ENCODE results near the gene ARSI.
"Not testable (repeated sequence)": the region's sequence is repeated elsewhere in the genome, so short reads cannot be mapped to it uniquely, and the experiment has no call there.

- TF ChIP-seq, protein P1, sequence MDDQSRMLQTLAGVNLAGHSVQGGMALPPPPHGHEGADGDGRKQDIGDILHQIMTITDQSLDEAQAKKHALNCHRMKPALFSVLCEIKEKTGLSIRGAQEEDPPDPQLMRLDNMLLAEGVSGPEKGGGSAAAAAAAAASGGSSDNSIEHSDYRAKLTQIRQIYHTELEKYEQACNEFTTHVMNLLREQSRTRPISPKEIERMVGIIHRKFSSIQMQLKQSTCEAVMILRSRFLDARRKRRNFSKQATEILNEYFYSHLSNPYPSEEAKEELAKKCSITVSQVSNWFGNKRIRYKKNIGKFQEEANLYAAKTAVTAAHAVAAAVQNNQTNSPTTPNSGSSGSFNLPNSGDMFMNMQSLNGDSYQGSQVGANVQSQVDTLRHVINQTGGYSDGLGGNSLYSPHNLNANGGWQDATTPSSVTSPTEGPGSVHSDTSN (IDR thresholded peaks at IDR 0.05) = not testable (repeated sequence)
- TF ChIP-seq ESRRA (IDR thresholded peaks at IDR 0.05; ENCODE audit: borderline replicate concordance, low read length); CEBPB (IDR thresholded peaks at IDR 0.05); HDAC2 (IDR thresholded peaks at IDR 0.05); POLR2A (IDR thresholded peaks at IDR 0.05; ENCODE audit: low read length); USF2 (IDR thresholded peaks at IDR 0.05); POLR2AphosphoS2 (conservative IDR thresholded peaks at IDR 0.05; ENCODE audit: low read length); RCOR1 (IDR thresholded peaks at IDR 0.05; ENCODE audit: low read depth, low read length); EP300 (IDR thresholded peaks at IDR 0.05); CBX8 (IDR thresholded peaks at IDR 0.05): not testable (repeated sequence)
- TF ChIP-seq, protein P2, sequence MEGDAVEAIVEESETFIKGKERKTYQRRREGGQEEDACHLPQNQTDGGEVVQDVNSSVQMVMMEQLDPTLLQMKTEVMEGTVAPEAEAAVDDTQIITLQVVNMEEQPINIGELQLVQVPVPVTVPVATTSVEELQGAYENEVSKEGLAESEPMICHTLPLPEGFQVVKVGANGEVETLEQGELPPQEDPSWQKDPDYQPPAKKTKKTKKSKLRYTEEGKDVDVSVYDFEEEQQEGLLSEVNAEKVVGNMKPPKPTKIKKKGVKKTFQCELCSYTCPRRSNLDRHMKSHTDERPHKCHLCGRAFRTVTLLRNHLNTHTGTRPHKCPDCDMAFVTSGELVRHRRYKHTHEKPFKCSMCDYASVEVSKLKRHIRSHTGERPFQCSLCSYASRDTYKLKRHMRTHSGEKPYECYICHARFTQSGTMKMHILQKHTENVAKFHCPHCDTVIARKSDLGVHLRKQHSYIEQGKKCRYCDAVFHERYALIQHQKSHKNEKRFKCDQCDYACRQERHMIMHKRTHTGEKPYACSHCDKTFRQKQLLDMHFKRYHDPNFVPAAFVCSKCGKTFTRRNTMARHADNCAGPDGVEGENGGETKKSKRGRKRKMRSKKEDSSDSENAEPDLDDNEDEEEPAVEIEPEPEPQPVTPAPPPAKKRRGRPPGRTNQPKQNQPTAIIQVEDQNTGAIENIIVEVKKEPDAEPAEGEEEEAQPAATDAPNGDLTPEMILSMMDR (IDR thresholded peaks at IDR 0.05) = not testable (repeated sequence)
- TF ChIP-seq, protein P3, sequence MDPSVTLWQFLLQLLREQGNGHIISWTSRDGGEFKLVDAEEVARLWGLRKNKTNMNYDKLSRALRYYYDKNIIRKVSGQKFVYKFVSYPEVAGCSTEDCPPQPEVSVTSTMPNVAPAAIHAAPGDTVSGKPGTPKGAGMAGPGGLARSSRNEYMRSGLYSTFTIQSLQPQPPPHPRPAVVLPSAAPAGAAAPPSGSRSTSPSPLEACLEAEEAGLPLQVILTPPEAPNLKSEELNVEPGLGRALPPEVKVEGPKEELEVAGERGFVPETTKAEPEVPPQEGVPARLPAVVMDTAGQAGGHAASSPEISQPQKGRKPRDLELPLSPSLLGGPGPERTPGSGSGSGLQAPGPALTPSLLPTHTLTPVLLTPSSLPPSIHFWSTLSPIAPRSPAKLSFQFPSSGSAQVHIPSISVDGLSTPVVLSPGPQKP (IDR thresholded peaks at IDR 0.05; ENCODE audit: low read depth, low read length) = not testable (repeated sequence)
Observed at GRCh38 chr5:150248493-150248892, 54.2 kb downstream of the ARSI start.
